Spleen (tissue), 11 donors: ENCODE measurements around the gene USP8. TPM values are rescaled to one million over a fixed set of nuclear protein-coding genes. Genes with fewer than 3 reads are reported as not detected.
"Not testable (repeated sequence)": the region's sequence is repeated elsewhere in the genome, so short reads cannot be mapped to it uniquely, and the experiment has no call there.

Experiments
- DNase-seq: peaks from one replicate; pipeline ENCODE4 v3.0.0-alpha.2; 2020
- H3K27ac ChIP-seq, 8 donors: fragments of 200-600 bp; sonication (generic) in 7 of 8; 1 replicate in 4 of 8; 2 replicates in 4 of 8; pipeline versions ENCODE4 v1.5.0 to v1.8.0; 2016 to 2021; ENCODE audit warnings: inconsistent platforms in 4 of 8, mild to moderate bottlenecking in 4 of 8, moderate library complexity in 1 of 8
- H3K27me3 ChIP-seq, 7 donors: fragments of 200-600 bp; sonication (generic) in 6 of 7; replicated peaks in 1 of 7; 1 replicate in 4 of 7; 2 replicates in 3 of 7; pipeline versions ENCODE4 v1.5.0 to v1.8.0; 2016 to 2021; ENCODE audit warnings: inconsistent platforms in 3 of 7, mild to moderate bottlenecking in 1 of 7
- H3K36me3 ChIP-seq, 6 donors: fragments of 200-600 bp; sonication (generic) in 5 of 6; 1 replicate in 4 of 6; 2 replicates in 2 of 6; pipeline versions ENCODE4 v1.5.0 to v1.8.0; 2016 to 2021; ENCODE audit warnings: inconsistent platforms in 2 of 6
- H3K4me1 ChIP-seq, 6 donors: fragments of 200-600 bp; sonication (generic) in 5 of 6; 1 replicate in 3 of 6; 2 replicates in 3 of 6; pipeline versions ENCODE4 v1.5.0 to v1.8.0; 2016 to 2021; ENCODE audit warnings: inconsistent platforms in 3 of 6
- H3K4me3 ChIP-seq, 8 donors: fragments of 200-600 bp; sonication (generic) in 7 of 8; 1 replicate in 4 of 8; 2 replicates in 4 of 8; pipeline versions ENCODE4 v1.5.0 to v1.8.0; 2016 to 2021; ENCODE audit warnings: inconsistent platforms in 4 of 8, mild to moderate bottlenecking in 4 of 8, moderate library complexity in 2 of 8
- H3K9me3 ChIP-seq, 8 donors: fragments of 200-600 bp; sonication (generic) in 7 of 8; 1 replicate in 4 of 8; 2 replicates in 4 of 8; pipeline versions ENCODE4 v1.5.0 to v1.8.0; 2016 to 2021; ENCODE audit warnings: inconsistent platforms in 4 of 8
- POLR2A ChIP-seq, 3 donors: fragments of 450-650 bp; IDR thresholded peaks; one replicate each; pipeline ENCODE4 v1.5.1; 2017; ENCODE audit warnings: antibody characterized with exemption in 3 of 3, mild to moderate bottlenecking in 1 of 3
- POLR2AphosphoS5 ChIP-seq, 3 donors: sonication (generic); formaldehyde crosslinking; IDR thresholded peaks; one replicate each; pipeline ENCODE4 v1.5.1; 2017; ENCODE audit warnings: antibody characterized with exemption in 3 of 3
- WGBS, 5 donors: extraction: QIAGEN DNeasy Blood & Tissue Kit in 3 of 5; methylation state at CpG; one replicate each; pipeline versions ENCODE4 v1.1.5 to v1.1.7; 2013 to 2018; 5-methylcytosine and 5-hydroxymethylcytosine counted together
- intact Hi-C: fragments of 100-400 bp; cut with DNase I; formaldehyde crosslinking; loops from one replicate; pipeline ENCODE4 v1.15.0; 2023; ENCODE audit warnings: low total_unique reads
- polyA plus RNA-seq, 3 donors: library from polyadenylated mRNA; stranded (reverse); fragments of 200-250 nt; gene quantifications; one replicate each; pipeline ENCODE4 v1.2.1, GENCODE V29; 2013
- total RNA-seq, 7 donors: library from RNA; depleted of rRNA in 3 of 7; stranded (reverse); fragments of >200 nt in 3 of 7; fragmentation: NEBNext Ultra II Directional in 4 of 7; extraction: Animal tissue kit (Norgen Biotek cat#: 25700) in 4 of 7; gene quantifications; one replicate each; pipeline versions ENCODE4 v1.1.0 to v1.2.1, GENCODE V29; 2016 to 2021
- TF ChIP-seq, protein P1 (sequence below), 11 experiments: fragments of 200-600 bp in 7 of 11; fragments of 450-650 bp in 4 of 11; sonication (generic) in 4 of 11; IDR thresholded peaks in 8 of 11; conservative IDR thresholded peaks in 3 of 11; 1 replicate in 7 of 11; 2 replicates in 4 of 11; pipeline versions ENCODE4 v1.4.0 to v1.8.0; 2016 to 2021; ENCODE audit warnings: antibody characterized with exemption in 11 of 11, inconsistent platforms in 4 of 11, mild to moderate bottlenecking in 1 of 11
- donor health status: healthy with polysubstance abuse.
- donor health status: DM: no; HTN: no; CAD: no; lungs with moderate emphysema.
- donor health status: DM: no; HTN: no; CAD: no.
- donor health status: Bipolar disorder and iron deficiency.
- donor health status: healthy.
- donor health status: DM: no; HTN: no; CAD: no.
- donor health status: DM: yes; HTN: yes; CAD: no.

USP8 gene
- total and polyA plus RNA-seq, 10 donors: 13.4 to 95.6 (median 73.4) TPM

DNA sequence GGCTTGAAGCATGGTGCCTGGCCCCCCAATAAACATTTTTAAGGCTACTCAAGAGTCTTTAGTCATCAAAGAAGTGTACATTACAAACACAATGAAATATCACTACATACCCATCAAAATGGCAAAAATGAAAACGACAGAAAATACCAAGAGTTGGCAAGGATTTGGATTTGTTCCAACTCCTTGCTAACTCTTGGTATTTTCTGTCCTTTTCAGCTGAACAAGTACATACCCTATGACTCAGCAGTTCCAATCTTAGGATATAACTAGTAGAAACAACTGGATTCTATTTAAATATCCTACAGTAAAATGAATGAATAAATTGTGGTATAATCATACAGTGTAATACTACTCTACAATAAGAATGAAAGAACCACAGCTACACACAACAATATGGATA is 44.1 kb upstream of the USP8 start:
- Histone ChIP-seq H3K4me3 (no peak overlapping the region), H3K27me3 (no peaks in the 10 kb centered on the region)

DNA sequence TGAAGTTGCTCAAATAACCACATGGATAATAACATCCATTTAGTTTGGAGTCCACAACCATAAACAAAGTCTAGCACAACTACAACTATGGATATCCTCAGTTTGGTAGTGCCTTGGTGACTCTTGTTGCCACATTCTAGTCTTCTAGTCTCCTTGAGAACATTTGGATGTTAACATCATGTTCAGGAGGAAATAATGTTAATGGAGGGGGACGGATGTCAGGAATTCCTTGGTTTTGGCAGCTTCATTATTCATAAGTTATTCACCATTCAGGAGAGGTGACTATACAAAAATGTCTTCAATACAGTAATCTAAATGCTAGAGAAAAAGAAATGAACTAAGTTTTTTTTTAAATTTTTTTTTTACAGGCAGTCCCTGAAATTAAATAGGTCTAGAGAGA is 42.8 kb upstream of the USP8 start:
- no peak for DNase-seq
- TF ChIP-seq, protein P1, sequence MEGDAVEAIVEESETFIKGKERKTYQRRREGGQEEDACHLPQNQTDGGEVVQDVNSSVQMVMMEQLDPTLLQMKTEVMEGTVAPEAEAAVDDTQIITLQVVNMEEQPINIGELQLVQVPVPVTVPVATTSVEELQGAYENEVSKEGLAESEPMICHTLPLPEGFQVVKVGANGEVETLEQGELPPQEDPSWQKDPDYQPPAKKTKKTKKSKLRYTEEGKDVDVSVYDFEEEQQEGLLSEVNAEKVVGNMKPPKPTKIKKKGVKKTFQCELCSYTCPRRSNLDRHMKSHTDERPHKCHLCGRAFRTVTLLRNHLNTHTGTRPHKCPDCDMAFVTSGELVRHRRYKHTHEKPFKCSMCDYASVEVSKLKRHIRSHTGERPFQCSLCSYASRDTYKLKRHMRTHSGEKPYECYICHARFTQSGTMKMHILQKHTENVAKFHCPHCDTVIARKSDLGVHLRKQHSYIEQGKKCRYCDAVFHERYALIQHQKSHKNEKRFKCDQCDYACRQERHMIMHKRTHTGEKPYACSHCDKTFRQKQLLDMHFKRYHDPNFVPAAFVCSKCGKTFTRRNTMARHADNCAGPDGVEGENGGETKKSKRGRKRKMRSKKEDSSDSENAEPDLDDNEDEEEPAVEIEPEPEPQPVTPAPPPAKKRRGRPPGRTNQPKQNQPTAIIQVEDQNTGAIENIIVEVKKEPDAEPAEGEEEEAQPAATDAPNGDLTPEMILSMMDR (IDR thresholded peaks at IDR 0.05 in 8 of 11, conservative IDR thresholded peaks at IDR 0.05 in 3 of 11): no peak
- TF ChIP-seq POLR2A (IDR thresholded peaks at IDR 0.05) (no peak), POLR2AphosphoS5 (IDR thresholded peaks at IDR 0.05) (no peak)
- intact Hi-C loops: no loop called here
- Histone ChIP-seq H3K27ac (no peak overlapping the region), H3K4me3 (no peak overlapping the region), H3K36me3 (no peaks in the 10 kb centered on the region), H3K27me3 (no peaks in the 10 kb centered on the region), H3K4me1 (peaks cover 0 to 9% (median 0%) of the 10 kb centered on the region in 6 donors), H3K9me3 (no peaks in the 10 kb centered on the region)
- 53 to 86% (median 77%) methylated on average over 1 of the region's 1 CpG for WGBS, 5 donors

More for the DNA sequence above, 44.1 kb upstream of the USP8 start:
- no peak for DNase-seq
- no peak overlapping the region for H3K27ac ChIP-seq
- H3K36me3 ChIP-seq: no peaks in the 10 kb centered on the region
- H3K9me3 ChIP-seq: no peaks in the 10 kb centered on the region
- H3K4me1 ChIP-seq: peaks cover 0 to 9% (median 0%) of the 10 kb centered on the region in 6 donors
- intact Hi-C loops: no loop called here
- TF ChIP-seq, protein P1 (IDR thresholded peaks at IDR 0.05 in 8 of 11, conservative IDR thresholded peaks at IDR 0.05 in 3 of 11): no peak
- TF ChIP-seq POLR2AphosphoS5 (IDR thresholded peaks at IDR 0.05) (no peak), POLR2A (IDR thresholded peaks at IDR 0.05) (no peak)
- 27 to 93% (median 48%) methylated on average over 1 of the region's 1 CpG for WGBS, 5 donors

DNA sequence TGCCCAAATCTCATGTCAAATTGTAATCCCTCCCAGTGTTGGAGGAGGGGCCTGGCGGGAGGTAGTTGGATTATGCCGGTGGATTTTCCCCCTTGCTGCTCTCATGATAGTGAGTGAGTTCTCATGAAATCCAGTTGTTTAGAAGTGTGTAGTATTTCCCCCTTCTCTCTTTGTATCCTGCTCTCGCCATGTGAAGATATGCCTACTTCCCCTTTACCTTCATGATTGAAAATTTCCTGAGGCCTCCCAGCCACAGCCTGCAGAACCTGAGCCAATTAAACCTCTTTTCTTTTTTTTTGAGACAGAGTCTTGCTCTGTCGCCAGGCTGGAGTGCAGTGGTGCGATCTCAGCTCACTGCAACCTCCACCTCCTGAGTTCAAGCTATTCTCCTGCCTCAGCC is 41.8 kb upstream of the USP8 start:
- H3K27ac ChIP-seq, H3K4me1 ChIP-seq, H3K4me3 ChIP-seq, H3K9me3 ChIP-seq, H3K36me3 ChIP-seq, H3K27me3 ChIP-seq, intact Hi-C loops, DNase-seq: not testable (repeated sequence)
- 41 to 61% (median 56%) methylated on average over 5 of the region's 5 CpGs for WGBS, 5 donors

DNA sequence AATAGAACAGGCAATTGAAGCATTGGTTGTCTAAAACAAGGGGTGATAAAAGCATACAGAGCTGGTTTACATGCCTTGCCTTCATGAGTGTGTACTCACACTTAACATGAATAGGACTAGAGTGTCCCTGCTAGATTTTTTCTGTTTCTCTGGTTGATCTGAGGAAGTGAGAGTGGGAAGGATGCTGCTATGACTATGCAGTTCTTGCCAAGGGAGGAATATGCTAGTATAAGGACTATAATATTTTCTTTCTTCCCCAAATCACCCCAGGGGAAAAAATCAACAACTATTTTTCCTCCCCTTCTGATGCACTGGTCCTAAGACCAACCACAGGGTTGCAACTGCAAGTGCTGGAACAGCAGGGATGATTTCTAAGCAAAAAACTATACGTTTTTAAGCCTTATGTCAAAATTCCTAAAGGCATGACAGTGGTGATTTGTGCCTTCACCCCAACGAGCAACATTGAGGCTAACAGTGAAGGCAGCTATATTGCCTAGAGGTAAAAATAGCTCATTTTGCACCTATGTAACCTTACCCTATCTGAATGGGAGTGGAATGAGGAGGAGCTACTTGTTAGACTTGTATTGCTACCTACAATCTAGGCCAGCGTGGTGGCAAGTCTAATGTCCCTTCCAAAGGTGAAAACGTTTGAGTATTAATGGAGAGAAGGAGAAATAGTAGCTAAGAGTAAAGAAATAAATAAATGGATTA is 33.5 kb upstream of the USP8 start:
- no peak overlapping the region for H3K27ac ChIP-seq
- H3K4me1 ChIP-seq: peaks cover 0 to 6% (median 2%) of the 10 kb centered on the region in 6 donors
- DNase-seq: no peak
- intact Hi-C loops: no loop called here
- H3K36me3 ChIP-seq: no peaks in the 10 kb centered on the region
- no peak for TF ChIP-seq POLR2AphosphoS5 (IDR thresholded peaks at IDR 0.05)
- TF ChIP-seq POLR2A (IDR thresholded peaks at IDR 0.05): no peak
- TF ChIP-seq, protein P1 (IDR thresholded peaks at IDR 0.05 in 8 of 11, conservative IDR thresholded peaks at IDR 0.05 in 3 of 11): no peak
- no peaks in the 10 kb centered on the region for H3K27me3 ChIP-seq
- 59 to 65% (median 63%) methylated on average over 4 of the region's 4 CpGs for WGBS, 5 donors
- no peak overlapping the region for H3K4me3 ChIP-seq
- H3K9me3 ChIP-seq: no peaks in the 10 kb centered on the region

DNA sequence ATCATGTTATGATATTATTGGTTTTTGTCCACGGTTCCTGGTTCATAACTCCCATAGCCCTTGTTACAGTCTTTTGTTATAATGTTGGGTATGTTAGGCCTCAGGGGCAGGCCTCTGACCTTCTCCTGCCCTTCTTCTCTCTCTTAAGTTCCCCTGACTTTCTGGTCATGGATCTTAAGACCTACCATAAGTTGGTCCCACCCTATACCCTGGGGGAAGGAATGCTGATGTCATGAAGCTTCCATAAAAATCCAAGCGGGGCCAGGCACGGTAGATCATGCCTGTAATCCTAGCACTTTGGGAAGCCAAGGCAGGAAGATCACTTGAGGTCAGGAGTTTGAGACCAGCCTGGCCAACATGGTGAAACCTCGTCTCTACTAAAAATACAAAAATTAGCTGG is 32.6 kb upstream of the USP8 start:
- H3K9me3 ChIP-seq, DNase-seq, H3K36me3 ChIP-seq, H3K4me1 ChIP-seq, H3K27me3 ChIP-seq, H3K27ac ChIP-seq, intact Hi-C loops, H3K4me3 ChIP-seq: not testable (repeated sequence)
- WGBS, 5 donors: 87 to 97% (median 87%) methylated on average over 4 of the region's 4 CpGs
